Smooth muscle cell (in vitro differentiated cells): ENCODE data around the gene TSPEAR. TPM values are rescaled to one million over a fixed set of nuclear protein-coding genes. Genes with fewer than 3 reads are reported as not detected.

ENCODE experiments used
- DNase-seq: peaks from one replicate; lab custom pipeline; 2025; ENCODE audit not compliant: unreplicated experiment; lab: John Stamatoyannopoulos, UW
- H2AFZ ChIP-seq: fragments of 200-600 bp; sonication (generic); 2 replicates; pipeline ENCODE4 v1.6.0; 2016; ENCODE audit warnings: antibody characterized with exemption, low read depth, mild to moderate bottlenecking
- H3F3A ChIP-seq: fragments of 200-600 bp; sonication (generic); 2 replicates; pipeline ENCODE4 v1.6.0; 2017; ENCODE audit warnings: antibody characterized with exemption, low read depth
- H3K27ac ChIP-seq: fragments of 200-600 bp; sonication (generic); 2 replicates; pipeline ENCODE4 v1.5.1; 2016; ENCODE audit warnings: low read depth, mild to moderate bottlenecking
- H3K27me3 ChIP-seq: fragments of 200-600 bp; sonication (generic); 2 replicates; pipeline ENCODE4 v1.6.1; 2016; ENCODE audit warnings: low read depth, mild to moderate bottlenecking
- H3K36me3 ChIP-seq: fragments of 200-600 bp; sonication (generic); 2 replicates; pipeline ENCODE4 v1.5.1; 2016; ENCODE audit warnings: low read depth
- H3K4me1 ChIP-seq: fragments of 200-600 bp; sonication (generic); 2 replicates; pipeline ENCODE4 v1.5.1; 2016; ENCODE audit warnings: low read depth
- H3K4me2 ChIP-seq: fragments of 200-600 bp; sonication (generic); 2 replicates; pipeline ENCODE4 v1.6.0; 2016; ENCODE audit warnings: mild to moderate bottlenecking
- H3K4me3 ChIP-seq: fragments of 200-600 bp; sonication (generic); 2 replicates; pipeline ENCODE4 v1.5.1; 2016; ENCODE audit warnings: mild to moderate bottlenecking
- H3K79me2 ChIP-seq: fragments of 200-600 bp; sonication (generic); 2 replicates; pipeline ENCODE4 v1.6.0; 2016; ENCODE audit warnings: low read depth, mild to moderate bottlenecking
- H3K9ac ChIP-seq: fragments of 200-600 bp; sonication (generic); 2 replicates; pipeline ENCODE4 v1.6.0; 2016; ENCODE audit warnings: low read depth
- H3K9me3 ChIP-seq: fragments of 200-600 bp; sonication (generic); replicated peaks from 2 replicates; pipeline ENCODE4 v1.5.1; 2016; ENCODE audit warnings: low read depth
- H4K20me1 ChIP-seq: fragments of 200-600 bp; sonication (generic); 2 replicates; pipeline ENCODE4 v1.6.0; 2016; ENCODE audit warnings: low read depth
- WGBS: methylation state at CpG from one replicate; pipeline ENCODE4 v1.1.7; 2016; ENCODE audit warnings: low lambda C conversion rate; 5-methylcytosine and 5-hydroxymethylcytosine counted together
- polyA plus RNA-seq: library from polyadenylated mRNA; unstranded; fragments of >200 nt; fragmentation: Nextera tagmentation; extraction: Ambion mirVana; gene quantifications from 2 replicates; pipeline ENCODE4 v1.2.1, GENCODE V29; 2016
- total RNA-seq: library from RNA; depleted of rRNA; stranded (reverse); fragments of >200 nt; gene quantifications from 2 replicates; pipeline ENCODE4 v1.2.3, GENCODE V29; 2014
- TF ChIP-seq, protein P1 (sequence below): fragments of 200-600 bp; sonication (generic); IDR thresholded peaks from 2 replicates; pipeline ENCODE4 v1.5.1; 2017; ENCODE audit warnings: borderline replicate concordance, mild to moderate bottlenecking, antibody characterized with exemption; ENCODE audit not compliant: insufficient read depth, poor library complexity, severe bottlenecking

The TSPEAR gene
- total and polyA plus RNA-seq, 2 experiments from 2014 or later = 0.71 TPM; not detected in 1

- Histone ChIP-seq H3K27ac (no peak overlapping the region), H3K9ac (no peak overlapping the region), H3K4me3 (no peak overlapping the region), H4K20me1 (no peaks in the 10 kb centered on the region), H2AFZ (no peak overlapping the region), H3F3A (no peaks in the 10 kb centered on the region), H3K36me3 (no peaks in the 10 kb centered on the region), H3K27me3 (no peaks in the 10 kb centered on the region), H3K4me1 (no peaks in the 10 kb centered on the region), H3K9me3 (peaks cover 8% of the 10 kb centered on the region), H3K4me2 (no peak overlapping the region), H3K79me2 (no peaks in the 10 kb centered on the region)
- DNase-seq = no peak
- TF ChIP-seq, protein P1, sequence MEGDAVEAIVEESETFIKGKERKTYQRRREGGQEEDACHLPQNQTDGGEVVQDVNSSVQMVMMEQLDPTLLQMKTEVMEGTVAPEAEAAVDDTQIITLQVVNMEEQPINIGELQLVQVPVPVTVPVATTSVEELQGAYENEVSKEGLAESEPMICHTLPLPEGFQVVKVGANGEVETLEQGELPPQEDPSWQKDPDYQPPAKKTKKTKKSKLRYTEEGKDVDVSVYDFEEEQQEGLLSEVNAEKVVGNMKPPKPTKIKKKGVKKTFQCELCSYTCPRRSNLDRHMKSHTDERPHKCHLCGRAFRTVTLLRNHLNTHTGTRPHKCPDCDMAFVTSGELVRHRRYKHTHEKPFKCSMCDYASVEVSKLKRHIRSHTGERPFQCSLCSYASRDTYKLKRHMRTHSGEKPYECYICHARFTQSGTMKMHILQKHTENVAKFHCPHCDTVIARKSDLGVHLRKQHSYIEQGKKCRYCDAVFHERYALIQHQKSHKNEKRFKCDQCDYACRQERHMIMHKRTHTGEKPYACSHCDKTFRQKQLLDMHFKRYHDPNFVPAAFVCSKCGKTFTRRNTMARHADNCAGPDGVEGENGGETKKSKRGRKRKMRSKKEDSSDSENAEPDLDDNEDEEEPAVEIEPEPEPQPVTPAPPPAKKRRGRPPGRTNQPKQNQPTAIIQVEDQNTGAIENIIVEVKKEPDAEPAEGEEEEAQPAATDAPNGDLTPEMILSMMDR = no peak
- 70% methylated on average over 1 of the region's 1 CpG for WGBS
Measured at GRCh38 chr21:44542716-44543115, 168.7 kb downstream of the TSPEAR start.

GRCh38 chr21:44540741-44541288 lies 170.6 kb downstream of the TSPEAR start:
- no peak overlapping the region for H3K4me3 ChIP-seq
- no peaks in the 10 kb centered on the region for H3K36me3 ChIP-seq
- H3K27ac ChIP-seq = no peak overlapping the region
- no peaks in the 10 kb centered on the region for H3K4me1 ChIP-seq
- no peaks in the 10 kb centered on the region for H4K20me1 ChIP-seq
- DNase-seq = no peak
- no peaks in the 10 kb centered on the region for H3K27me3 ChIP-seq
- 93% methylated on average over 11 of the region's 11 CpGs for WGBS
- no peak overlapping the region for H3K4me2 ChIP-seq
- TF ChIP-seq, protein P1 = no peak
- no peaks in the 10 kb centered on the region for H3K79me2 ChIP-seq
- no peaks in the 10 kb centered on the region for H3K9me3 ChIP-seq
- H2AFZ ChIP-seq = no peak overlapping the region
- no peaks in the 10 kb centered on the region for H3F3A ChIP-seq
- no peak overlapping the region for H3K9ac ChIP-seq

DNA sequence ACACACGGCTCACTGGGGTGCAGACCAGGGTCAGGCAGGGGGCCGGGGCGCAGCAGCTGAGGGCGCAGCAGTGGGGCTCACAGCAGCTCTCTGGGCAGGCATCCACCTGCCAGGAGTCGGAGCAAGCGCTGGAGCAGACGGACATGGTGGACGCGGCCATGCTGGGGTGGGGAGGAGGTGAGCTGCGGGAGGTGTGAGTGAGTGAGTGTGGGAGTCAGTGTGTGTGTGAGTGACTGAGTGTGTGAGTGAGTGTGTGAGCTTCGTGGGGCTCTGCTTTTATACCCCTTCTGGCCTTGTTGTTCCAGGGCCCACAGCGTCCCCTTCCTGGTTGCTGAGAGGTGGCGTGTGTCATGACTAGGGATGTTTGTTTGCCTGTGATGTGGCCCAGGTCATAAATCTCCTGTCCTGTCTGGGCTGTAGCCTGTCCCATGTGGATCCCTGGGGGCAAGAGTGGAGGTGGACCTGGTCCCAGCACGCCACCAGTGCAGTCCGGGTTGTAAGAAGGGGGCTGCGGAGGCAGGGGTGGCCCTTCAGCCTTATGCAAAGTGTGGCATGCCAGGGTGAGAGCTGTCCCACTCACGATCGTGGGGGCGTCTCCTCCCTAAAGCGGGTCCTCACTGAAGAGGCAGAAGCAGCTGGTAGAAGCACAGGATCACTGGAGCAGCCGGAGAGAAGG lies 171.2 kb downstream of the TSPEAR start, which contains the start of gene KRTAP10-1:
Gene KRTAP10-1 (minus strand): TSS at position 205 of the 676 bp plus-strand sequence. CDS start 45 bp downstream, at position 160.
- Histone ChIP-seq H3K9ac (no peak within 1 kb of the TSS), H3K4me2 (no peak within 1 kb of the TSS), H3K4me3 (no peak within 1 kb of the TSS), H3K27ac (no peak within 1 kb of the TSS), H3F3A (no peaks in the 10 kb centered on the region), H3K79me2 (no peaks in the 10 kb centered on the region), H4K20me1 (no peaks in the 10 kb centered on the region), H2AFZ (no peak within 1 kb of the TSS), H3K4me1 (no peaks in the 10 kb centered on the region), H3K27me3 (no peaks in the 10 kb centered on the region), H3K36me3 (no peaks in the 10 kb centered on the region), H3K9me3 (no peaks in the 10 kb centered on the region)
- 89% methylated on average over 21 of the region's 21 CpGs for WGBS
- TF ChIP-seq, protein P1 = no peak
- no peak for DNase-seq

DNA sequence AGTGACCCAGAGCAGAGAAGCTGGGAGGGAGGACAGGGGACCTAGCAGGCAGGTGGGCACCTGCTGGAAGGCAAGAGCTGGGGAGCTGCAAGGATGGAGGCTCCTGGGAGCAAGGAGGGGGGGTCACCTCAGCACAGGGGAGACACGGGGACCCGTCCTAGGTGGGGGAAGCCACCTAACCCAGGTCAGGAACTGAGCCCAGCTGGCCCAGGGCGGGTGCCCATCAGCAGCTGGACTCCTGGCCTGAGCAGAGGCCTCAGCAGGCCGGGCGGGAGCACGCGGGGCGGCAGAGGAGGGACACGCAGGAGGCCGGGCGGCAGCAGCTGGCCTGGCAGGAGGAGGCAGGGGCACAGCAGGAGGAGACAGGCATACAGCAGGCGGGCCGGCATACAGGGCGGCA lies 172.3 kb downstream of the TSPEAR start:
- Histone ChIP-seq H3K27me3 (no peaks in the 10 kb centered on the region), H3K79me2 (no peaks in the 10 kb centered on the region), H3K9ac (no peak overlapping the region), H2AFZ (no peak overlapping the region), H3K9me3 (no peaks in the 10 kb centered on the region), H4K20me1 (no peaks in the 10 kb centered on the region), H3K4me1 (no peaks in the 10 kb centered on the region), H3F3A (no peaks in the 10 kb centered on the region), H3K36me3 (no peaks in the 10 kb centered on the region), H3K4me3 (no peak overlapping the region), H3K4me2 (no peak overlapping the region), H3K27ac (no peak overlapping the region)
- DNase-seq = no peak
- 80% methylated on average over 13 of the region's 14 CpGs for WGBS
- TF ChIP-seq, protein P1 = no peak
